22Rv1 (cell line): ENCODE results near the gene PALLD.

Experiments used
- CTCF ChIP-seq: fragments of 450-650 bp; IDR thresholded peaks from 2 replicates; pipeline ENCODE4 v1.5.1; 2017; ENCODE audit warnings: mild to moderate bottlenecking
- ZFX ChIP-seq: fragments of 450-650 bp; IDR thresholded peaks from 2 replicates; pipeline ENCODE4 v1.6.1; 2017; ENCODE audit warnings: antibody characterized with exemption, borderline replicate concordance

GRCh38 chr4:168541266-168541953 is 44.6 kb downstream of the PALLD start:
- TF ChIP-seq CTCF (no peak), ZFX (no peak)
